ENCODE measurements around the gene GAS6. TPM values are rescaled to one million over a fixed set of nuclear protein-coding genes. Genes with fewer than 3 reads are reported as not detected.

Gene GAS6
- total RNA-seq, 4 donors from 2014 or later: 43.0 to 112 (median 68.5) TPM

- Histone ChIP-seq H3K36me3 (peaks cover 11 to 80% (median 16%) of the 10 kb centered on the region in 3 donors), H3K4me3 (no peak overlapping the region), H3K9me3 (no peaks in the 10 kb centered on the region), H3K27me3 (no peaks in the 10 kb centered on the region), H3K4me1 (peaks cover 19 to 46% (median 37%) of the 10 kb centered on the region in 3 donors), H3K27ac (no peak overlapping the region)
- no peak for DNase-seq
- no peak for TF ChIP-seq POLR2A (IDR thresholded peaks at IDR 0.05)
- no peak for TF ChIP-seq CTCF (IDR thresholded peaks at IDR 0.05)
- WGBS, 2 donors: 100% methylated on average over 2 of the region's 19 CpGs; no CpG with 5 or more reads in 1 of the 2 donors
- intact Hi-C loops (cut with DNase I): no loop called here
Observed at GRCh38 chr13:113823771-113824170, 40.1 kb downstream of the GAS6 start.

- no peak for TF ChIP-seq CTCF (IDR thresholded peaks at IDR 0.05)
- TF ChIP-seq POLR2A (IDR thresholded peaks at IDR 0.05): no peak
- Histone ChIP-seq H3K27me3 (no peaks in the 10 kb centered on the region), H3K9me3 (no peaks in the 10 kb centered on the region), H3K4me1 (peaks cover 20 to 52% (median 37%) of the 10 kb centered on the region in 3 donors), H3K36me3 (peaks cover 11 to 74% (median 16%) of the 10 kb centered on the region in 3 donors), H3K4me3 (no peak overlapping the region), H3K27ac (peak overlapping the region in 1 of 4 donors; percentile 87)
- intact Hi-C loops (cut with DNase I): no loop called here
- WGBS, 2 donors: 88% methylated on average over 26 to 38 of the region's 45 CpGs
- no peak for DNase-seq
Observed at GRCh38 chr13:113822956-113823744, 40.7 kb downstream of the GAS6 start.

GRCh38 chr13:113822266-113822665, 41.6 kb downstream of the GAS6 start:
- Histone ChIP-seq H3K4me3 (no peak overlapping the region), H3K4me1 (peaks cover 29 to 61% (median 41%) of the 10 kb centered on the region in 3 donors), H3K36me3 (peaks cover 11 to 65% (median 16%) of the 10 kb centered on the region in 3 donors), H3K27me3 (no peaks in the 10 kb centered on the region), H3K9me3 (no peaks in the 10 kb centered on the region), H3K27ac (peak overlapping the region in 3 of 4 donors; percentile 76 to 91 (median 87))
- TF ChIP-seq CTCF (IDR thresholded peaks at IDR 0.05): no peak
- no peak for TF ChIP-seq POLR2A (IDR thresholded peaks at IDR 0.05)
- no peak for DNase-seq
- WGBS, 2 donors: 93% methylated on average over 2 of the region's 12 CpGs; no CpG with 5 or more reads in 1 of the 2 donors
- intact Hi-C loops (cut with DNase I): no loop called here

GRCh38 chr13:113821847-113822246, 42.0 kb downstream of the GAS6 start:
- Histone ChIP-seq H3K27ac (peak overlapping the region; percentile 50 to 91 (median 82)), H3K9me3 (no peaks in the 10 kb centered on the region), H3K4me1 (peaks cover 33 to 66% (median 41%) of the 10 kb centered on the region in 3 donors), H3K4me3 (no peak overlapping the region), H3K27me3 (no peaks in the 10 kb centered on the region), H3K36me3 (peaks cover 7 to 61% (median 16%) of the 10 kb centered on the region in 3 donors)
- intact Hi-C loops (cut with DNase I): no loop called here
- no peak for DNase-seq
- no peak for TF ChIP-seq POLR2A (IDR thresholded peaks at IDR 0.05)
- no peak for TF ChIP-seq CTCF (IDR thresholded peaks at IDR 0.05)
- 60 to 100% methylated on average over 1 of the region's 24 CpGs for WGBS, 2 donors
